HCT116 (cell line): ENCODE results near the gene IGF2.

Source experiments
- CTCF ChIP-seq, 3 experiments: fragments of 200-600 bp in 1 of 3; sonication (generic) in 1 of 3; IDR thresholded peaks in 2 of 3; conservative IDR thresholded peaks in 1 of 3; 2 replicates each; pipeline ENCODE4 v1.5.1; 2012 to 2017; ENCODE audit warnings: low read depth in 2 of 3, low read length in 2 of 3, antibody characterized with exemption in 1 of 3, borderline replicate concordance in 1 of 3, control low read depth in 1 of 3, mild to moderate bottlenecking in 1 of 3, mixed read lengths in 1 of 3, mixed run types in 1 of 3, moderate library complexity in 1 of 3; ENCODE audit not compliant: insufficient read depth in 1 of 3
- RAD21 ChIP-seq: IDR thresholded peaks from 2 replicates; pipeline ENCODE4 v1.6.1; 2012; ENCODE audit warnings: low read depth, mild to moderate bottlenecking
- TF ChIP-seq, protein P1 (sequence below): IDR thresholded peaks from 2 replicates; pipeline ENCODE4 v1.6.1; 2012

DNA sequence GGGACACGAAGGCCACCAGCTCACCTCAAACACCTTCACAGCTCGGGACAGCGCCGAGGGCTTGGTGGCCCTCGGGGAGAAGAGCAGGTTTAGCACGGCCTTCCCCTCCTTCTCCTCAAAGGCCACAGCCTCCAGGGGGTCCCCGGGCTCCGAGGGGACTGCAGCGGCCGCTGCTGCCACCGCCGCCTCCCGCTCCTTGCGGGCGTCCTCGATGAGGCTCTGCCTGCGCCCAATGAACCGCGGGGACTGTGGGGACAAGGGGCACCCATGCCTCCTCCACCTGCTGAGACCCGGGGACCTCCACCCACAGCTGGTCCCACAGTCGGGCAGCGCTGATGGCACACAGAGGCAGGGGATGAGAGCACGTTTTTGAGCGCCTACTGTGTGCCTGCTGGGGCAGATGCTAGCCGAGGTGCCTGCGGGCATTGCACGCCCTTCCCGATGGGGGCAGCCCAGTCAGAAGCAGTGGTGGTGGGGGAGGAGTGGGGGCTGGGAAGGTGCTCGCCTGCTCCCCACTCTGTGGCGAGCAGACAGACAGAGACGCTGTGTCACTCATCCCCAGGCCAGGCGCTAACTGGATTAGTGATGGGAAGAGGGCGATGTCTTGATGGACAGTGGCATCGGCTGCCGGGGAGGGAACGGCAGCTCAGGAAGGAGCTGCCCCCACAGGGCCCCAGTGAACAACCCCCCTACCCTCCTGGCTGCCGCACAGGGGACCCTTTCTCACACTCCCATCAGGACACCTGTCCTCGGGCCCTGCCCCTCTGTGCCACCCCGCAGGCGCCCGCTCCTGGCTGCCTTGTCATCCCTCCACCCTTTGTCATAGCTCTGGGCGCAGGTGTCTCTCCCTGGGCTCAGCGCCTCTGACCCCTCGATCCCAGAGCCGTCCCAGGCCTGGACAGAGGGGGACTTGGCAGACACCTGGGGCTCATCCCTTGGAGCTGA lies 30.7 kb upstream of the IGF2 start:
- TF ChIP-seq RAD21 (no peak), CTCF (IDR thresholded peaks at IDR 0.05 in 2 of 3, conservative IDR thresholded peaks at IDR 0.05 in 1 of 3; ENCODE audit: borderline replicate concordance in 1 of 3, insufficient read depth in 1 of 3, low read depth in 2 of 3, low read length in 2 of 3) (no peak)
- TF ChIP-seq, protein P1, sequence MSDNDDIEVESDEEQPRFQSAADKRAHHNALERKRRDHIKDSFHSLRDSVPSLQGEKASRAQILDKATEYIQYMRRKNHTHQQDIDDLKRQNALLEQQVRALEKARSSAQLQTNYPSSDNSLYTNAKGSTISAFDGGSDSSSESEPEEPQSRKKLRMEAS = no peak
